GM19328 (cell line): ENCODE data around the gene LRRN4.

Experiments
- ATAC-seq: cut with Tn5 transposase; IDR thresholded peaks from one replicate; pipeline ENCODE4 v1.9.1; 2021; ENCODE audit warnings: mild to moderate bottlenecking, moderate library complexity; ENCODE audit not compliant: unreplicated experiment

LRRN4 gene

GRCh38 chr20:6053776-6054688, at the start of gene LRRN4:
LRRN4 (minus strand) TSS chr20:6054060; CDS start chr20:6052799, 1,261 bp downstream.
- ATAC-seq: no peak

GRCh38 chr20:6103301-6103700, 49.4 kb upstream of the LRRN4 start:
- ATAC-seq: no peak

- no peak for ATAC-seq
These were observed 47.5 kb upstream of the LRRN4 start for GRCh38 chr20:6101346-6101745.

- ATAC-seq: no peak
These were observed 46.4 kb upstream of the LRRN4 start for GRCh38 chr20:6100246-6100645.

GRCh38 chr20:6099819-6100218, 46.0 kb upstream of the LRRN4 start:
- ATAC-seq: no peak

GRCh38 chr20:6095409-6095808, 41.5 kb upstream of the LRRN4 start:
- no peak for ATAC-seq

- ATAC-seq: no peak
These were observed 40.7 kb upstream of the LRRN4 start for GRCh38 chr20:6094565-6094964.

GRCh38 chr20:6094063-6094462, 40.2 kb upstream of the LRRN4 start:
- ATAC-seq: no peak

- ATAC-seq: no peak
These were observed 37.8 kb upstream of the LRRN4 start for GRCh38 chr20:6091661-6092060.

GRCh38 chr20:6086868-6087267, 33.0 kb upstream of the LRRN4 start:
- no peak for ATAC-seq

GRCh38 chr20:6083926-6084325, 30.1 kb upstream of the LRRN4 start:
- ATAC-seq: no peak

GRCh38 chr20:6081236-6081635, 27.4 kb upstream of the LRRN4 start:
- ATAC-seq: no peak

- ATAC-seq: no peak
These were observed 25.2 kb upstream of the LRRN4 start for GRCh38 chr20:6079016-6079415.

GRCh38 chr20:6075428-6076219, 21.8 kb upstream of the LRRN4 start:
- ATAC-seq: no peak

- ATAC-seq: no peak
These were observed 20.9 kb upstream of the LRRN4 start for GRCh38 chr20:6074784-6075183.

GRCh38 chr20:6074145-6074561, 20.3 kb upstream of the LRRN4 start:
- ATAC-seq: no peak

GRCh38 chr20:6070829-6071695, 17.2 kb upstream of the LRRN4 start:
- no peak for ATAC-seq

- ATAC-seq: no peak
These were observed 15.8 kb upstream of the LRRN4 start for GRCh38 chr20:6069669-6070068.

GRCh38 chr20:6067763-6068318, 14.0 kb upstream of the LRRN4 start:
- ATAC-seq: no peak

- no peak for ATAC-seq
These were observed 12.7 kb upstream of the LRRN4 start for GRCh38 chr20:6066582-6066981.

GRCh38 chr20:6061544-6061943, 7.7 kb upstream of the LRRN4 start:
- no peak for ATAC-seq
